EH (cell line): ENCODE results near the gene EWSR1.

Experiments
- DNase-seq: peaks from one replicate; pipeline ENCODE4 v3.0.0-alpha.2; 2015; ENCODE audit warnings: low read depth

Gene EWSR1

DNA sequence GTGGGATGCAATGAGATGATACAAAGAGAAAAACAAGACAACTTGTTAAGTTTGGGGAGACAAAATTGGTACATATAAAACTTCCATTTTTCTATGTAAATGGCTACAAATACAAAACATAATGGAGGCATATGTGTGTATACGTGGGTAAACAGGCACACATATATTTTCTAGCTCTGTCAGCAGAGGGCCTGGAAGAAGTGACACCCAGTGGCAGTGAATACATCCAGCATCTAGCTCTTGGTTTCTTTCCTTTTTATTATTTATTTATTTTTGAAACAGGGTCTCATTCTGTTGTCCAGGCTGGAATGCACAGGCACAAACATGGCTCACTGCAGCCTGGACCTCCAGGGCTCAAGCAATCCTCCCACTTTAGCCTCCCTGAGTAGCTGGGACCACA lies 52.5 kb downstream of the EWSR1 start:
- no peak for DNase-seq

DNA sequence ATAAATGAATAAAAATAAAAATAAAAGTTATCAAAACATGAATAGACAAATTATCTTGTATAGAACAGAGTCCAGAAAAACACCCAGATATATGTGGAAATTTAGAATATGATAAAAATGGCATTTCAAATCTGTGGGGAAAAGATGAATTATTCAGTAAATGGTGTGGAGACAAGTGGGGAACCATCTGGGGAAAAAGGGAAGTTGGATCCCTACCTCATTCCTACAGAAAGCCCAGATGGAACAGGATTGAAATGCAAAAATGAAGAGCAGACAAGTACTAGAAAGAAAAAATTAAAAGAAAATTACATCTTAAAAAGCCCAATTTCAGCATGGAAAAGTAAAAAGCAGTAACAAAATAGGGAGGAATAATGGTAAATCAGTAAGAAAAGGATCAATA lies 55.6 kb downstream of the EWSR1 start:
- no peak for DNase-seq

DNA sequence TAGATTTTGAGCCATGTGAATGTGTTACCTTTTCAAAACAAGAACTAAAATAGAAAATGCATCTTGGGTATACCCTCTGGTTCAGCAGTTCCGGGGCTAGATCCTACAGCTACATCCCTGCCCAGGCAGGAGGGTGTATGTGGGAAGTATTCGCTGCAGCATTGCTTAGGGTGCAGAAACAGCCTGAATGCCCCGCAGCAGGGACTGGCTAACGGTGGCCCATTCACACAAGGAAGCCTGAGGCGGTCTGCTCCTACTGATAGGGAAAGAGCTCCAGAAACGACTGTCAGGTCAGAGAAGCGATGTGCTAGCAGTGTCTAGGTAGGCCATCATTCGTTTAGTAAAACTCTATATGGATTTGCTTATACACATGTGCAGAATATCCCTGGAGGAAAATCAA lies 57.3 kb downstream of the EWSR1 start:
- no peak for DNase-seq

DNA sequence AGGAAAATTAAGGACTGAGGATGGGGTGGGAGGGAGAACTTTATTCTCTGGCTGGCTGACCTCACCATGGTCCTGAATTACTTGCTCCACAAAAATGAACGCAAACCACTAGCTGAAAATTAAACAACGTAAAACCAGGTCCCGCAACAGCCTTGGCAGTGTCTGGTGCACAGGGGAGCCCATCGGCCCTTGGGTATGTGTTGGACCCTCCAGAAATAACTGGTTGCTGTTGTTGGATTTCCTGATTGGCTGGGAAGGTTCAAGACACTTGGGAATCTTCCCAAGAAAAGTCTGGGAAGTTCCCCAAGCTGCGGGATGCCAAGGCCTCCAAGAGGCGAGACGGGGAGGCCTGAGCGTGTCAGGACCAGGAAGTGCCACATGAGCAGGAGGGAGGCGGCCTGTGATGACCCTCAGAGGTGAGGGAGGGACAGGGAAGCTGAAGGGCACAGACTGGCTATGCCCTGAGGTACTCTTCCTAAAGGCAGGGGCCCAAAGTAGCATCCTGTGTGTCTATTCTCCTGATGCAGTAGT lies 57.8 kb downstream of the EWSR1 start:
- no peak for DNase-seq

DNA sequence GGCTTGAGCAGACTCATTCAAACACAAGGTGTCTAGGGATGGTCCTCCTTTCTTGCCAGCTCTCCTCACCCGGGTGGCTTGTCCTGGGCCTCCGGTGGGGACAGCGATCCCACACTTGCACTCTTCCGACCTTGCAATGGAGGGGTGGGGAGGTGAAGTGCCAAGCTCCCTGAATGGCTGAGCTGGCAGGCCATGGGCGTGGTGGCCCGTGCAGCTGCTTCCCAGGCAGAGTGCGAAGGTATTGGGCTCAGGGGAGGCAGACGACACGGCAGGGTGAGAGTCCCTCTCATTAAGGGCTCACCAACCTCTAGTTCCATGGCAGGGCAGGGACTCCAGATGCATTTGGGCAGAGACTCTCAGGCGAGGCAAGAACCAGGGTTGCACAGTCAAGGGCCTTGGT lies 58.4 kb downstream of the EWSR1 start:
- DNase-seq: no peak

DNA sequence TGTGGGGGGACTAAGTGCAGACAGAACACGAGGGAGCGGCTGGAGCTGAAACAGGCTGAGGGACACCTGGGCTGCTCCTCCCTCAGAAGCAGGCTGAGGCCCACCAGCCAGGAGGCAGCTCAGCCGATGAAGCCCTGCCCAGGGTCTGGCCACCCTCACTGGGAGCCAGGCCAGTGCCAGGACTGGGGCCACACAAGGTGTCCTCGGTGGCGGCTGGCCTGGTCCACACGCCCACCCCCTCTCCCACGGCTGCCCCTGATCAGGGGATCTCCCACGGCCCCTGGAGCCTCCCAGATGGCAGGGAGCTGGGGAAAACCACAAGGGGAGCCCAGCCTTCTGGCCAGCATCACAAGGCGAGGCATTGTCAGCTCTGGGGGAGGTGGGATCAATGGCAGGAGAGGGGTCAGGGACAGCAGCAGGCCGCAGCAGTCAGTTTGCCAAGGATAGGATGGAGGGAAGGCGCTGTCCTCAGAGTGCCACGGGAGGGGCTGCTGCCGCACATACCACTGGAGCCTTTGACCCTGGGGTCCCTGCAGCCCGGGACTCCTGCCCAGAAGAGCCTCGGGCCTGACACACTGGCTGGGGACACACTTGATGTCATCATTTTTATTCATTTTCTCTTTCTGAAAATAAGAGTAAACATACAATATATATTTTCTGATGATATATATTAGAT lies 59.2 kb downstream of the EWSR1 start:
- DNase-seq: no peak

DNA sequence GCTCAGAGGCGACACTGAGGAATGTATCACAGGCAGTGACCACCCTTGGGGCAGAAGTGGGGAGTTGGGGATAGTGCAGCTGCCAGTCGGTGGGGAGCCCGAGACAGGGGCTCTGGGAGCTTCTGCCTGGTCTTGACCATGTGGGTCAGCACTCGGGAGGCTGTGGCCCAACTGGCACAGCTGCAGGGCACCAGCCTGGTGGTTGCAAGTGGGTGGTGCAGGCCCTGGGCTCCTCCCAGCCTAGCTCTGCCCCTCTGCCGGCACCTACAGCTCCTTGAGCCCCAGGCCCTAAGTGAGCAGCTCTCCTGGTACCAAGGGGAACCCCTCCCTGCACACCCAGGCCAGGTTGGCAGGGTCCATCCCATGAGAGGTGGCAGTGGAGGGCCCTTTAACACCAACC lies 60.0 kb downstream of the EWSR1 start:
- no peak for DNase-seq

DNA sequence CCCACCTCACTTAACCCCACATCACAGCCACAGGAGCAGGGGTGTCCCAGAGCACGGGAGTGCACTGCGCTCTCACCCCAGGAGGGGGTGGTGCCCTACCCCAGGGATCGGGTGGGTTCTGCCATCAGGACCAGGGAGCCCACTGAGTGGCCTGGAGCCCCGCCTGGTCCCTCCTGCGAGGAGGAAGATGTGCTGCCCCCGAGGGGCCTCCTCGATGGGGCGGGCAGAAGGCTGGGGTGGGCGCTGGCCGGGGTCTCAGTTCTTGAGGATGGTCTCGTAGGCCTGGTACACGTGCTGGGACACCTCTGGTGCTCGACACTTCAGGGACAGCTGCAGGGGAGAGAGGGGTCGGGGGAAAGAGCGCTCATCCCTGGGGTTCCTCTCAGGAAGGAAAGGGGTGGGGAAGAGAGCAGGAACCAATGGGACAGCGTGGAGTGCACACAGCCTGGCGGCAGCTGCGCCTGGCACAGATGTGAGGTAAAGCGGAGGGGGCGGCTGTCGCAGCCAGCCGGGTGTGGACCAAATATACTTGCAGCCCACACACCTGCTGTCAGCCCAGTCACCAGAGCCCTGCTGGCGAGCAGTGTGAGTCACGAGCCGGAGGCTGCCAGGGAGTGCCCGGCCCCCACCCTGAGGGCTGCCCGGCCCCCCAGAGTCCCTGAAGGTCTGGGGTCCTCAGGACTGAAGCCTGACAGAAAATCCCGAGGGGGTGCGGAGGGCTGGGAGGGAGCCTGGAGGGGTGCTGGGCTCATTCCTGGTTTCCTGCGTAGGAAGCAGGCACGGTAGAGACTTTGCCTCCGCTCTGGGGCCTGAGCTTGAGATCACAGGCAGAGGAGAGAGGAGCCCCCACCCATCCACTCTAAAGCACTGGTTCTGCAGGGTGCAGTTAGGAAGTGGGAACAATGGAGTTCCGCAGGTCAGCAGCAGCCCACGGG lies 60.8 kb downstream of the EWSR1 start:
- DNase-seq: no peak

DNA sequence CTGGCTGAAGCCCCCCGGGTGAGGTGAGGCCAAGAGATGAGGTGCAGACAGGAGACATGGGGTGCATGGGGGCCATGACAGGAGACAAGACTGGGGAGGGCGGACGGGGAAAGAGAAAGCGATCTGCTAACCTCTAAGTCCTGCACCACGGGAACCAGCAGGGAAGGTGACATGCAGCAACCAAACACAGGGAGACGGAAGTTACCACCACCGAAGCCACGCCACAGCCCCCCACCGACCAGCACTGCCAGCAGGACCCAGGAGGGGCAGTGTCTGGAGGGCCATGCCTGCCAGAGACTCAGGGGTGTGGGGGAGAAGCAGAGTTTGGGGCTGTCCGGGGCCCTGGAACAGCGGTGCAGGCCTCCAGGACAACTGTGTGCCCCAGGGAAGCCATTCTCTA lies 61.5 kb downstream of the EWSR1 start:
- no peak for DNase-seq

DNA sequence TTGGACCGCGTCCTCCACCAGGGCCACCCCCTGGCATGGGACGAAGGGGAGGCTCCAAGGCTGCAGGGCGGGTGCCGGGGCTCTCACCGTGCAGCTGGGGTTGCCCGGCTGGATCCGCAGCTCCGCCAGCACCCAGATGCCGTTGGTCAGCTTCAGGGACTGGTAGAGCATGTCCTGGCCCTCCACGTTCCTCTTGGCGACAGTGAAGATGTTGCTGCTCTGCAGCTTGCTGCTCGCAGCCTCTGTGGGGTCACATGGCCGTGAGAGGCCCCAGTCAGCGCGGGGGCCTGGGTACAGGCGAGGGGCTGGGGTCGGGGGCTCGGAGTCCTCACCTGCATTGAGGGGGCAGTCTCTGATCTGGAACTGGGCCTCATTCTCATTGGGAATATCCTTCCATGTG lies 62.2 kb downstream of the EWSR1 start:
- DNase-seq: no peak

DNA sequence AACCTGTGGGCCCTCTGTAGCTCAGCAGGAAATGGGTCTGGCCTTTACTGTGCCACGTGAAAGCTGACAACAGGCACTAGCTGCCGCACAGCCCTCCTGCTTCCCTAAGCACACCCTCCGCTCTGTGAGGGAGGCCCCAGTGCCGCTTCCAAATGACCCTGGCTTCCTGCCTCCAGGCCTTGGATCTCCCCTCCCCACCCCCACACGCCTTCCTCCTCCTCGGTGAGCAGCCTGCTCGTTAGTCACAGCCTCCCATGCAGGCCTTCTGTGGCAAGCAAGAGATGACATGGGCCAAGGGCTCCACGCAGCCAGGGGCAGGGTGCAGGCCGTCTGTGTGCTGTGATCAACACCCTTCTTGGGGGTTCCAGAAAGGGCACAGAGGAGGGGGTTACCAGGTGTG lies 62.7 kb downstream of the EWSR1 start:
- DNase-seq: peak; percentile 92

DNA sequence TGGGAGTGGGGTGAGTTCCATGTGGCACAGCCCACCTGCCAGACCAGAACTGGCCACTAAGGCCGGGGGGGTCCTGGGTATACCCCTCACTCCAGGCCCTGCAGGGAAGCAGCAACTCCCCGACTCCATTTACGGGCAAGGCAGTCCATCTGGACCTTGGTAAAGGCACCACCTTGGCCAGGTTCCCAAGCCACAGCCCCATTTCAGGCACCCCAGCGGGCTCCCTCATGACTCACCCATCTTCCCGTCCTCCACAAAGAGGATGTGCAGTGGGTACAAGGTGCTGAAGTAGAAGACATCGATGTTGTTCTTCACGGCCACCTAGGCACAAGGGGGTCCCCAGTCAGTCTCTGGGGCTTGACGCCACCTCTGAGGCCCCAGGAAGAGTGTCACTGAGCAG lies 63.1 kb downstream of the EWSR1 start:
- DNase-seq: peak; percentile 62

DNA sequence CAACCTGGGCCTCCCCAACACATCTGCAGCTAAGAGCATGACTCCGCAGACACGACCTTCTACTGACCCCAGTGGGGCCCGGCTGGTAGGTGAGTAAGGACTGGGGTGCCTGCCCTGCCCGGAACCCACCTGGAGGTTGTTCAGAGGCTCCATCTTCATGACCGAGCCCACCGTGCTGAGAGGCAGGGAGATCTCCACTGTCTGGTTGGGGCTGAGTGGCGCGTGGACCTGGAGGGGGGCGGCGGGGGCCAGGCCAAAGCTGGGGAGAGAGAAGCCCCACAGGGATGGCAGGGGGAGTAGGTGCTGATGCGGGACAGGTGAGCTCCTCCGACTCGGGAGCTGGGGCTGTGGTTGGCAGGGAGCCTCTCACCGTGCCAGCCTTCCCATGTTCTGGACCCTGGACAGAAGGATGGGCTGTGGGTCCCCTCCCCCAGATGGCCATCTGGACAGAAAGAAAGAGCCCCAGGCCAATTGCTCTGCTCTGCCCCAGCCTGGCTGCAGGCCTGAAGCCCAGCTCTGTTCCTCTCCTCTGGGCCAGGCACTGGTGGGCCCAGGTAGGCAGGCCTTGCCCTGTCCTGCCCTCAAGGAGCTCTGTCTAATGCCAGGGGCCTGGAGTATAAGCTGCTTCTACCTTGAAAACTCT lies 63.7 kb downstream of the EWSR1 start:
- DNase-seq: no peak

DNA sequence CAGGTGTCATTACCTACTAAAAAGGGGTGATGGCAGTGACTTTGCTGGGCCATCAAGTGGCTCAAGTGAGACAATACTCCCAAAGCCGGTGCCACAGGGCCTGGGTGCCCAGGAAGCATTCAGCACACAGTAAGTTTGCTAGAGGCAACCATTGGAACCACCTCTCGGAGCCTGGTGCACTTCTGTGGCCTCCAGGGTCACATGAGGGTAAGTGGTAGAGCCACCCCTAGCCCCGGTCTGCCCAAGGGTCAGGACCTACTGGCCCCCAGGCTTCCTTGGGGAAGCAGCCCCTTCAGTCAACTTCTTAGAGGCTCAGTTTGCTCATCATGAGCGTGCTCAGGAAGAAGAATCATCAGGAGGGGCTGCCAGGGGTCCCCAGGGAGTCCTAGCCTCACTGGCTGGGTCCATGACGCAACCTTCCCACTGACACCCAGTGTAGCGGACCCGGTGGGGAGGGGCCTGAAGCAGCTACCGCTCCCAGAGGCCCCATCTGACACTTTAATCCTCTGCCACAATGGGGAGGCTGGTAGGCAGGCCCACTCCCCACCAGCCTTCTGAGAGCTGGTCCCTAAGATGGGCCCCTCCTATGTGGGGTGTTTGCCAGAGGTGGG lies 64.9 kb downstream of the EWSR1 start:
- DNase-seq: no peak

DNA sequence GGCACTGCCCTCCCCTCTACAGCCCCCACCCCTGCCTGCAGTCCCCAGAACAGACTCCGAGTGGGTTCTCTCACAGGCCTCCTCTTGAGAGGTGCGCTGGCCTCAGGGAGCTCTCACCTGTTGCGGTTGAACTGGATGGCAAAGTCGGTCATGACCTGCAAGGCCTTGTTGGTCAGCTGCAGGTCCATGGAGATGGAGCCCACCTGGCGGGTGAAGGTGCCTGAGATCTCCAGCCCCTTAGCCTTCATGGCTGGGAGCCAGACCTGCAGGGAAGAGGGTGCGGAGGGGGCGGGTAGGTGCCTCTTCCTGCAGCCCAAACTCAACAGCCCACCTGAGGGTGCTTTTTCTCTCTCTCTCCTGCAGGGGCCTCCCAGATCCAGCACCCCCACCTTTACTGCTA lies 66.1 kb downstream of the EWSR1 start:
- no peak for DNase-seq

DNA sequence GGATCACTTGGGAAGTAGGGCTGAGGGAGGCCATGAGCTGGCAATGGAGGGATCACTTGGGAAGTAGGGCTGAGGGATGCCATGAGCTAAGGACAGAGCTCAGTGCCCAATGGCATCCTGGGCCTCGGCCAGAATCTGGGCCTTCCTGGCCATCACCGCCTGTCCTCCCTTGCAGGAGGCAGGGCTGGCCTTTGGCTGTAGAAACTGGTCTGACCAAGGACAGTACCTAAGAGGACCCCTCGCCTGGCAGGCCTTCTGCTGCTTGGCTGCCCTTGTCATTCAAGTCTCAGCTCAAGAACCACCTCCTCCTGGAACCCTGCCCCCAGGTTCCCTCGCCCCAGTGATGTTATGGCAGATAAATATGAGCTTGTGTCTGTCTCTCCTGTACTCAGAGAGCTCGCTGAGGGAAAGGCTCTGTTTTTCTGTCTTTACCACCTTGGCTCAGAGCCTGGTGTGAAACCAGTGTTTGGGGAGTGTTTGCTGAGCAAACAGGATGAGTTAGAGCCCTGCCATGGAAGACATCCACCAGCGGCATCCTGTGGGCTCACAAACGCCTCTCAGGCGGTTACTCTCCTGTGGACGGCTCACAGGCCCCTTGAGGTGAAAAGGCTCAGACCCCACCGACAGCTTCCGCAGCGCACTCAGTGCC lies 66.8 kb downstream of the EWSR1 start:
- no peak for DNase-seq

DNA sequence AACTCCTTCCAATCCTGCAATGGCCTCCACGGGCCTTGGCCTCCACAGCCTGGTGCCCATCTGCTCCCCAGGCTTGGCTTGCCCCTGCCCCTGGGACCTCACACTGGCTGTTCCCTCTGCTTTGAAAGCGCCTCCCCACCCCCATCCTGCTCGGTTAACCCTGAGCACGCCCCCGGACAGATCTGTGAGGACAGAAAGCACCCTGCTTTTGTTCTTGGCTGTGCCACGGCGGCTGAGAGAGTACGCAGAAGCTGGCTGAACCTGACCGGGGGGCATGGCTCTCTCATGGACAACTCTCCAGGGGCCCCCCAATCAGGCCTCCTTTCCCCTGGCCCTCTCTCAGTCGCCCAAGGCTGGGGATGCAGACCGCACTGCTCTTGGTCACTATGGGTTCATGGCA lies 67.6 kb downstream of the EWSR1 start:
- DNase-seq: no peak

DNA sequence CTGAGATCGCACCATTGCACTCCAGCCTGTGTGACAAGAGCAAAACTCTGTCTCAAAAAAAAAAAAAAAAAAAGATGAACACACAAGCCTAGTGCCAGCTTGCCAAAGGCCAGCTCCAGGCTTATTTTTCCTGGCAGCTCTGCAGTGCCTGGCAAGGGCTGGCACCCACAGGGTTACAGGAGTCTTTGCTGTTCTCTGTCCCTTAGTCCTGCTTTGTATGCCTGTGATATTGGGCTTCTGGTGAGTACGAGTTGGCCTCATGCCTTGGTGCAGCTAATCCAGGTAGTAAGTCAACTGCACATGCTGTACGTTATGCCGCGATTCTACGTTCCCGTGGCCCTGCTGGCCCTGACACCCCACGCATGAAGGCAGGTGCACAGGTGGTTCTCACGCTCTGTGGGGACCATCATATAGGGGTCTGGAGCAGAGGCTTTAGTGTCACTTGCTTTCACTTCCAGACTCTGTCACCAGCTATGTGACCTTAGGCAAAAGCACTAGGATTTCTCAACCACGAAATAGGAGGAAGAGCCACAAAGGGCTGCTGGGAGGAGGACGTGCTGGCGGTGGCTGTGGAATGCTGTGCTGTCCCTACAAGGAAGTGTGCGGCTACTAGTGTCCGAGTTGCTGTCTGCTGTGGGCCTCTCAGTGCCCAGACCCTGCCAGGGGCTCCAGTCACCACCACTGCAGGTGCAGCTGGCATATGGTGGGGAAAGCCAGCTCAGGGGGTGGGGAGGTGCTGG lies 68.9 kb downstream of the EWSR1 start:
- DNase-seq: no peak

DNA sequence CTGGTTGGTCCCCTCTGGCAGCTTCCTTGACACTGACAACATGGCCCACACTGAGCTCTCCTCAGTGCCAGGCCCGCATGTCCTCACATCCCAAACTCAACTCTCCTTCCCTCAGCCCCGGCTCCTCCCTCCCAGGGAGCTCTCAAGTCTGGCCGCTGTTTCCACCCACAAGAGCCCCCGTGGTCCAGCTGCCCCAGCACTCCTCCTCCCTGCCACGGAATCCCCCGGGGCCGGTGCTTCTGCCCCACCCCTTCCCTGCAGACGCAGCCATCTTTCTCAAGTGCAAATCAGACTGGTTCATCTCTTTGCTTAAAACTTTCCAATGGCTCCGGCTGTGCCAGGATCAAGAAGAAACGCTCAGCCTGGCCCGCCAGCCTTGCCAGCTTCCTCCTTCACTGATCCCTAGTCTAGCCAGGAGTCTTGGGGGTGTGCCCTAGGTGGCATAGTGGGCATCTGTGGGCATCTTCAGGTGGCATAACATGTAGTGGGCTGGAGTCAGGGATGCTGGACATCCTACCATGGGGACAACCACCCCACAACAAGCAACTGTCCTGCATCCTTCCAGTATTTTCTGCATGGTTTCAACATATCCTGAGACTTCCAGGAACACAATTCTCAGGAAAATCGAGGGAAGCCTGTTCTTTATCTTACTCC lies 69.7 kb downstream of the EWSR1 start:
- DNase-seq: no peak

DNA sequence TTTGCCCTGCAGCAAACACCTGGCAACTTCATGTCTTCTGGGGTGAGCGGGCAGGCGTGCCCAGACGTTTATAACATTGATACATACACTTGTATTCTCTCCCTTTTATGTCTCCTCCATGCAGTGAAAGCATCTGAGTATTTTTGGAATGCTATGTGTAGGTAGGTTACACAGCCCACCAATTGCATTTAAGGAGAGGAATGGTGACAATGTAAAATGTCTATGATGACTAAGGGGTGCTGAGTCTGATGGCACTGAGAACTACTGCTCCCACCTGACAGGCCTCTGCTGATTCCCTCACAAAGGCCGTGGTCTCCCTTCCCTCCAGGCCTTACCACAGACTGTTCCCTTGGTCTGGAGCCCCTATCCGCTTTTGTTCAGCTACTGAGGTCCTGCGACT lies 70.3 kb downstream of the EWSR1 start:
- no peak for DNase-seq
